Activated T-cell treated with anti-CD3 and anti-CD28 coated beads, Interleukin-2, amount 50 U/mL, for 4 hours (primary cell): ENCODE data around the gene SPINK6. TPM values are rescaled to one million over a fixed set of nuclear protein-coding genes. Genes with fewer than 3 reads are reported as not detected.

Experiments used
- ATAC-seq, 2 donors: fragments of 200-7000 bp; cut with Tn5 transposase; one replicate each; pipeline ENCODE4 v1.10.0; 2021
- DNase-seq: peaks from one replicate; pipeline ENCODE4 v3.0.0-alpha.2; 2020
- H3K27me3 Mint-ChIP-seq: one replicate; pipeline ENCODE4 v1.8.0; 2021; ENCODE audit warnings: low read depth, mixed read lengths
- H3K36me3 Mint-ChIP-seq: one replicate; pipeline ENCODE4 v1.8.0; 2022; ENCODE audit warnings: mixed read lengths; ENCODE audit not compliant: insufficient read depth
- H3K4me1 Mint-ChIP-seq: one replicate; pipeline ENCODE4 v1.8.0; 2021; ENCODE audit warnings: low read depth, mixed read lengths
- H3K4me3 Mint-ChIP-seq: one replicate; pipeline ENCODE4 v1.8.0; 2021; ENCODE audit warnings: mild to moderate bottlenecking, moderate library complexity, mixed read lengths
- H3K9me3 Mint-ChIP-seq: one replicate; pipeline ENCODE4 v1.8.0; 2021; ENCODE audit warnings: mixed read lengths
- total RNA-seq, 3 donors: library from RNA; stranded (reverse); gene quantifications; one replicate each; pipeline ENCODE4 v1.2.1, GENCODE V29; 2021

The SPINK6 gene
- not detected for total RNA-seq

- no peak for ATAC-seq
- DNase-seq: no peak
- no peaks in the 10 kb centered on the region for H3K4me1 Mint-ChIP-seq
- H3K36me3 Mint-ChIP-seq: no peaks in the 10 kb centered on the region
- no peak within 1 kb of the TSS for H3K4me3 Mint-ChIP-seq
- no peaks in the 10 kb centered on the region for H3K9me3 Mint-ChIP-seq
- peaks cover 4% of the 10 kb centered on the region for H3K27me3 Mint-ChIP-seq
These were observed at the start of gene SPINK6 for GRCh38 chr5:148202531-148203203. TSS of gene SPINK6 (plus strand) at chr5:148203042. CDS start at chr5:148203097, 55 bp downstream.

GRCh38 chr5:148156609-148157008, 46.2 kb upstream of the SPINK6 start:
- H3K4me1 Mint-ChIP-seq: no peaks in the 10 kb centered on the region
- H3K9me3 Mint-ChIP-seq: peaks cover 10% of the 10 kb centered on the region
- ATAC-seq (no peak), DNase-seq (no peak)
- H3K27me3 Mint-ChIP-seq: no peaks in the 10 kb centered on the region
- no peaks in the 10 kb centered on the region for H3K36me3 Mint-ChIP-seq
- H3K4me3 Mint-ChIP-seq: no peak overlapping the region

GRCh38 chr5:148162038-148162437, 40.8 kb upstream of the SPINK6 start:
- ATAC-seq (no peak), DNase-seq (no peak)
- Mint-ChIP-seq H3K36me3 (no peaks in the 10 kb centered on the region), H3K9me3 (no peaks in the 10 kb centered on the region), H3K27me3 (no peaks in the 10 kb centered on the region), H3K4me3 (no peak overlapping the region), H3K4me1 (no peaks in the 10 kb centered on the region)

GRCh38 chr5:148163345-148163744, 39.5 kb upstream of the SPINK6 start:
- H3K9me3 Mint-ChIP-seq: no peaks in the 10 kb centered on the region
- no peaks in the 10 kb centered on the region for H3K4me1 Mint-ChIP-seq
- no peaks in the 10 kb centered on the region for H3K36me3 Mint-ChIP-seq
- ATAC-seq: no peak
- H3K27me3 Mint-ChIP-seq: no peaks in the 10 kb centered on the region
- no peak overlapping the region for H3K4me3 Mint-ChIP-seq
- DNase-seq: no peak

- DNase-seq: no peak
- Mint-ChIP-seq H3K4me3 (no peak overlapping the region), H3K4me1 (no peaks in the 10 kb centered on the region), H3K9me3 (no peaks in the 10 kb centered on the region), H3K36me3 (no peaks in the 10 kb centered on the region), H3K27me3 (no peaks in the 10 kb centered on the region)
- ATAC-seq: no peak
These were observed 36.1 kb upstream of the SPINK6 start for GRCh38 chr5:148166550-148167283.

- DNase-seq (no peak), ATAC-seq (no peak)
- no peaks in the 10 kb centered on the region for H3K36me3 Mint-ChIP-seq
- H3K4me1 Mint-ChIP-seq: no peaks in the 10 kb centered on the region
- no peaks in the 10 kb centered on the region for H3K27me3 Mint-ChIP-seq
- no peaks in the 10 kb centered on the region for H3K9me3 Mint-ChIP-seq
- H3K4me3 Mint-ChIP-seq: no peak within 1 kb of the TSS
These were observed 34.6 kb upstream of the SPINK6 start, which contains the start of gene SPINK14 for GRCh38 chr5:148168246-148168645. TSS of gene SPINK14 (plus strand) at chr5:148168546. CDS start at chr5:148169733, 1,187 bp downstream.

GRCh38 chr5:148172377-148172776, 30.5 kb upstream of the SPINK6 start:
- DNase-seq (no peak), ATAC-seq (no peak)
- H3K27me3 Mint-ChIP-seq: no peaks in the 10 kb centered on the region
- no peaks in the 10 kb centered on the region for H3K4me1 Mint-ChIP-seq
- H3K9me3 Mint-ChIP-seq: no peaks in the 10 kb centered on the region
- no peaks in the 10 kb centered on the region for H3K36me3 Mint-ChIP-seq
- H3K4me3 Mint-ChIP-seq: no peak overlapping the region

- Mint-ChIP-seq H3K9me3 (no peaks in the 10 kb centered on the region), H3K4me1 (no peaks in the 10 kb centered on the region), H3K36me3 (no peaks in the 10 kb centered on the region), H3K27me3 (peaks cover 5% of the 10 kb centered on the region), H3K4me3 (no peak overlapping the region)
- ATAC-seq (no peak), DNase-seq (no peak)
These were observed 26.4 kb upstream of the SPINK6 start for GRCh38 chr5:148176480-148176879.

- H3K4me1 Mint-ChIP-seq: no peaks in the 10 kb centered on the region
- ATAC-seq (no peak), DNase-seq (no peak)
- peaks cover 5% of the 10 kb centered on the region for H3K27me3 Mint-ChIP-seq
- H3K4me3 Mint-ChIP-seq: no peak overlapping the region
- no peaks in the 10 kb centered on the region for H3K36me3 Mint-ChIP-seq
- no peaks in the 10 kb centered on the region for H3K9me3 Mint-ChIP-seq
These were observed 25.6 kb upstream of the SPINK6 start for GRCh38 chr5:148177207-148177606.

GRCh38 chr5:148179234-148179824, 23.5 kb upstream of the SPINK6 start:
- H3K27me3 Mint-ChIP-seq: peaks cover 8% of the 10 kb centered on the region
- no peaks in the 10 kb centered on the region for H3K9me3 Mint-ChIP-seq
- H3K36me3 Mint-ChIP-seq: no peaks in the 10 kb centered on the region
- H3K4me1 Mint-ChIP-seq: no peaks in the 10 kb centered on the region
- no peak overlapping the region for H3K4me3 Mint-ChIP-seq
- DNase-seq: no peak
- ATAC-seq: no peak

- no peak overlapping the region for H3K4me3 Mint-ChIP-seq
- ATAC-seq (peak; percentile 98 to 99), DNase-seq (no peak)
- H3K4me1 Mint-ChIP-seq: no peaks in the 10 kb centered on the region
- H3K27me3 Mint-ChIP-seq: peaks cover 7% of the 10 kb centered on the region
- no peaks in the 10 kb centered on the region for H3K36me3 Mint-ChIP-seq
- no peaks in the 10 kb centered on the region for H3K9me3 Mint-ChIP-seq
These were observed 16.4 kb upstream of the SPINK6 start for GRCh38 chr5:148186248-148187003.

- no peak overlapping the region for H3K4me3 Mint-ChIP-seq
- peaks cover 2% of the 10 kb centered on the region for H3K27me3 Mint-ChIP-seq
- no peaks in the 10 kb centered on the region for H3K9me3 Mint-ChIP-seq
- H3K36me3 Mint-ChIP-seq: no peaks in the 10 kb centered on the region
- no peaks in the 10 kb centered on the region for H3K4me1 Mint-ChIP-seq
- DNase-seq: no peak
- no peak for ATAC-seq
These were observed 11.8 kb upstream of the SPINK6 start for GRCh38 chr5:148191010-148191409.

GRCh38 chr5:148193202-148193601, 9.6 kb upstream of the SPINK6 start:
- no peaks in the 10 kb centered on the region for H3K9me3 Mint-ChIP-seq
- H3K27me3 Mint-ChIP-seq: peaks cover 2% of the 10 kb centered on the region
- DNase-seq (no peak), ATAC-seq (no peak)
- H3K36me3 Mint-ChIP-seq: no peaks in the 10 kb centered on the region
- no peaks in the 10 kb centered on the region for H3K4me1 Mint-ChIP-seq
- no peak overlapping the region for H3K4me3 Mint-ChIP-seq

GRCh38 chr5:148201151-148201550, 1.7 kb upstream of the SPINK6 start:
- Mint-ChIP-seq H3K36me3 (no peaks in the 10 kb centered on the region), H3K4me3 (no peak overlapping the region), H3K4me1 (no peaks in the 10 kb centered on the region), H3K9me3 (no peaks in the 10 kb centered on the region), H3K27me3 (no peaks in the 10 kb centered on the region)
- DNase-seq: no peak
- ATAC-seq: no peak
